Kidney epithelial cell (primary cell): ENCODE results near the gene IL34. TPM values are rescaled to one million over a fixed set of nuclear protein-coding genes. Genes with fewer than 3 reads are reported as not detected.

Experiments
- total RNA-seq: library from RNA; depleted of rRNA; stranded (reverse); fragments of >200 nt; gene quantifications from 2 replicates; pipeline ENCODE4 v1.2.3, GENCODE V29; 2015

Gene IL34
- total RNA-seq, 1 donor from 2014 or later, result 0.25 TPM

Other genes starting within 250 kb of the IL34 start
- gene ST3GAL2, start 207.5 kb upstream of the IL34 start, total RNA-seq, result 22.6 and 24.9 TPM in 2 replicates
- gene FCSK, start 192.0 kb upstream of the IL34 start, total RNA-seq, result 19.9 and 23.2 TPM in 2 replicates
- 37.7 and 46.4 TPM in 2 replicates for gene COG4, start 123.0 kb upstream of the IL34 start, total RNA-seq
- 103 and 140 TPM in 2 replicates for gene SF3B3, start 122.7 kb upstream of the IL34 start, total RNA-seq
- gene MTSS2, start 39.5 kb downstream of the IL34 start, total RNA-seq, result 19.8 and 21.6 TPM in 2 replicates
- gene VAC14, start 154.6 kb downstream of the IL34 start, total RNA-seq, result 61.3 and 84.7 TPM in 2 replicates